ENCODE results near the gene ARID5B.
A peak's percentile ranks its signal among the peaks of the same experiment; 100 is the strongest.

Gene ARID5B

GRCh38 chr10:61904733-61905725 is 3.5 kb downstream of the ARID5B start:
- DNase-seq, result peak; percentile 72

- DNase-seq, result no peak
These were observed 4.5 kb downstream of the ARID5B start for GRCh38 chr10:61905837-61906561.

GRCh38 chr10:61906562-61906901 is 5.0 kb downstream of the ARID5B start:
- DNase-seq, result no peak

DNA sequence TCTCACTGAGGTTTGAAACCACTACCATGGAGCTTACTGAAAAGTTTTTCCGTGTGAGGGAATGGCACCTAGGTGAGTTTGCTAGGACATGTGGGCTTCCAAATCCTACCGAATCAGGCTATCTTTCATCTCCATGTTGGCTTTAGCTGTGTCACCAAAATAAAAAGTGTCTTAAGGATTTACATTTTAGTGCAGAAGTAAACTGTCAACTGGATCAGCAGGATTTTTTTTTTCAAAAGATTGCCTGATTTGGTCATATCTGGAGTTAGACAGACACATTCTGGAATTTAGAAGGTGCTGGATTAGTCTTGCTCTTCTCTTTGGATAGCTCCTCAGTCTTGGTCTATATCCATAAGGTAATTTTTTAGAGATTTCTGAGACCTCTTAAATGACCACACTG is 5.5 kb downstream of the ARID5B start:
- DNase-seq, result no peak

DNA sequence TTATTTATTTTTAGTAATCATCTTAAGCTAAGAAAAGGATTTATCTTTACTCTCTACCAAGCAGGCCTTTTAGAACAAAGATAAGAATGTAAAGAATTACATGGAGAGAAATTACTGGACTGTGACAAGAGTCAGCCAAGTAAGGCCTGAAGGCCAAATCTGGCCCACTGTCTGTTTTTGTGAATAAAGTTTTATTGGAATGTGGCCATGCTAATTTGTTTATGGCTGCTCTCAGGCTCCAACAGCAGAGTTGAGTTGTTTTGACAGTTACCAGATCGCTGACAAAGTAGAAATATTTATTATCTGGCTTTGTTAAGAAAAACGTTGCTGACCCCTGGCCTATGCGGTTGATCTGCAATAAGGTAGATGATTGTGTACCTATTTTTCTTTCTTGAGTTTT is 6.1 kb downstream of the ARID5B start:
- no peak for DNase-seq

DNA sequence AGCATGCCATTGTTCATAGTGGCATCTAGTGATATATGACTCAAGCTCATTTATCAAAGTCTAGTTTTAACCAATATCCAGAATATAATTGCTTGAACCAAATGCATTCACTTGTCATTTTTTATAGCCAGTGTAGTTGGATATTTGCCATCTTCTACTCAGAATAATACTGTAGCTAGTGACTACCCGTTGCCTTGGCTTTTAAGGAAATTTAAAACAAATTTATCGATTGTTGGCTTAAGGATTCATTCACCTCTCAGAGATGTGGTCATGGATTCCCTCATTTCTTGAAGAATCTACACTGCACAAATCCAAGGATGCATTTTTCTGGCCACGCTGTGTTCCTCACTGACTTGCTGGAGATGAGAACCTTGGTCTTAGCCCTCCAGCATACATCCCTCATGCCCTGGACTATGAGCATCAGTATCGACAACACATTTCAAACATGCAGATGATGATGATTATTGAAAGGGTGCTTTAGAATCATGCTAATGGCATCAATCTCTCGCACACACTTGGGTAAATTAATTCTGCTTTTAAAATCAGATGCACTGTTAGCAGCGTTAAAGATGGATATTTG is 8.8 kb downstream of the ARID5B start:
- no peak for DNase-seq

DNA sequence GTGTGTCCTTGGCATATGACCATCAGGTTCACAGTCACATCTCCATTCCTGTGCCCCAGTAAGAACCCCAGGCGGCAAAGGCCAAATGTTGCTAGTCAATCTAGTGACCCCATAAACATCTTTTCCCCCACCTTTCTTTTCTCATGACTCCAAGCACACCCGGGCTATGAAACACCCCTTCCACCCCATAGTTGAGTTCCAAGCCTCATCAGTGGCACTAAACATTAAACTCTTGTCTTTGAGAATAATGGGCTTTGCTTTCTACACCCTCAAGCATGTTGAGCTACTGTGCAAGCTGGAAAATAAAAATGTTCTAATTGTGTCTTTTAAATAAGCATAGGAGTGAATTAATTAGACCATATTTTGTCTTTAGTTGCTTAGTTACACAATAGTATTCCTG is 9.4 kb downstream of the ARID5B start:
- DNase-seq, result no peak

GRCh38 chr10:61911425-61911824 is 9.9 kb downstream of the ARID5B start:
- no peak for DNase-seq

GRCh38 chr10:61912981-61913380 is 11.5 kb downstream of the ARID5B start:
- no peak for DNase-seq

DNA sequence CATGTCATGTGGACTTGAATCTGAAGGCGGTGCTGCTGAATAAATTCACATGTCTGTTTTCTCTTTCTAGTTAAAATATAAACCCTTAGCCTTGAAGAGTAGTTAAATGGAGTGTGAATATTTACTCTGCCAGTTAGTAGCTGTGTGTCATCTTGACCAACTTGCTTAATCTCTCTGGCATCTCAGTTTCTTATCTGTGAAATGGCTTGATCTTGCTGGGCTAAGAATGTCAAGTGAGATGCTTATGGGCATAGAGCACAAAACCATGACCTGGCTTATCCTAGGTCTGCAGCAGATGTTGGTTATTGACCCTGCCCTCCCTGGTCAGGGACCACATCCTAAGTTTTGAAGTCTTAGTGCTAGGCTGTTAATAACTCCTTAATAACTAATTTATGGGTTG is 16.6 kb downstream of the ARID5B start:
- DNase-seq, result no peak

GRCh38 chr10:61918989-61919388 is 17.5 kb downstream of the ARID5B start:
- no peak for DNase-seq

GRCh38 chr10:61919646-61920215 is 18.2 kb downstream of the ARID5B start:
- no peak for DNase-seq

GRCh38 chr10:61921143-61921542 is 19.6 kb downstream of the ARID5B start:
- no peak for DNase-seq

DNA sequence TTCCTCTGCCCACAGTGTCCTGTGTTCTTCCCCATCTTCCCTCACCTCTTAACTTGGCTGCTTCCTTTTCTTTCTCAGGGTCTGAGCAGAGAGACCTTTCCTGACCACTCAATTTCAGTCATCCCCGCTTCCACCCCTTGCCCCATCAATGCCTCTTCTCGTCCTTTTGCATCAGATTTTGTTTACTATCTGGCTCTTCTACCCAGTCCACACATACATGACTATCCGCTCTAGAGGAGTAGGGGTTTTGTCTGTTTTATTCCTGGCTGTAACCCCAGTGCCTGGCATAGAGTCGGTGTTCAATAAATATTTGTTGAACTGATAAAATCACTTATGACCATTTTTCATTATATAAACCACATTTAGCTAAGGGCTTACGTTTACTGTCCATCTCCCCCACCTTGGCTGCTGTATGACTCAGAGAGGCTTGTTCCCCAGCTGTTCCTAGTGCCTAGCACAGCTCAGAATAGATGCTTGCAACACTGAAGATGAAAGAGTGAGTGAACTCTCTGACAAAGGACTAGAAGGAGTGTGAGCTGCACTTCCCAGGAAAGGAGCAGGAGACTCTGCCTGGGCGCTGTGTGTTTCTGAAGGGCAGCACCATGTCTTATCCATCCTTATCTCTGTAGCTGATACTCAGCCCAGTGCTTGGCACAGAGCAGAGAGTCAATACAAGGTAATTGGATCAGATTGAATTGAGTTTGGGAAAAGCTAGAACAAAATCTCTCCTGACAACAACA is 21.9 kb downstream of the ARID5B start:
- no peak for DNase-seq

- no peak for DNase-seq
These were observed 22.4 kb downstream of the ARID5B start for GRCh38 chr10:61923950-61924274.

GRCh38 chr10:61929555-61929954 is 28.1 kb downstream of the ARID5B start:
- DNase-seq, result no peak

DNA sequence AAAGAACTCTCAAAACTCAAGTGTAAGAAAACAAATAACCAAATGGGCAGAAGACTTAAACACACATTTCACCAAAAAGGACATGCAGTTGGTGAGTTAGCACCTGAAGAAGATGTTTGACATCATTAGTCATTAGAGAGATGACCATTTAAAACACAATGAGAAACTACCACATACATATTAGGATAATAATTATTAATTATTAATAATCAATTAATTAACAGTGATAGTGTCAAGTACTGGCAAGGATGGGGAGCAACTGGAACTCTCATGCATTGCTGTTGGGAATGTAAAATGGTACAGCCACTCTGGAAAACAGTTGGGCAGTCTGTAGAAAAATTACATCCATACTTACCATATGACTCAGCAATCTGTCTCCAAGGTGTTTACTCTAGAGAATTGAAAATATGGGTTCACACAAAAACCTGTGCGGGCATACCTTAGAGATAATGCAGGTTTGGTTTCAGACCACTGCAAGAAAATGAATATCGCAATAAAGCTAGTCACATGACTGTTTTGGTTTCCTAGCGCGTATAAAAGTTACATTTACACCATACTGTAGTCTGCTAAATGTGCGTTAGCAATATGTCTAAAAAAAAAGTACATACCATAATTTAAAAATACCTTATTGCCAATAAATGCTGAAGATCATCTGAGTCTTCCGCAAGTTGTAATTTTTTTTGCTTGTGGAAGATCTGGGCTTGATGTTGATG is 30.3 kb downstream of the ARID5B start:
- DNase-seq, result no peak

GRCh38 chr10:61933859-61934555 is 32.5 kb downstream of the ARID5B start:
- DNase-seq, result no peak

DNA sequence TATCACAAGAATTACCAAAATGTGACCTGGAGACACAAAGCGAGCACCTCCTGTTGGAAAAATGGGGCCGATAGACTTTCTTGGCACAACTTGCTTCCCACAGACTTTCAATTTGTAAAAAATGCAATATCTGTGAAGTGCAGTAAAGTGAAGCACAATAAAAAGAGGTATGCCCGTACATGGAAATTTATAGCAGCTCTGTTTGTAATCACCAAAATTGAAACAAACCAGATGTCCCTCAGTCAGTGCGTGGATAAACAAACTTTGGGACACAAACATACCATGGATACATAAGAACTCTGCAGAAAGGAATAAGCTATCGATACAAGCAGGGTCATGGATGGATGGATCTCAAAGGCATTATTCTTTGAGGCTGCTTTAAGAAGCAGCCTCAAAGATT is 33.6 kb downstream of the ARID5B start:
- DNase-seq, result no peak

DNA sequence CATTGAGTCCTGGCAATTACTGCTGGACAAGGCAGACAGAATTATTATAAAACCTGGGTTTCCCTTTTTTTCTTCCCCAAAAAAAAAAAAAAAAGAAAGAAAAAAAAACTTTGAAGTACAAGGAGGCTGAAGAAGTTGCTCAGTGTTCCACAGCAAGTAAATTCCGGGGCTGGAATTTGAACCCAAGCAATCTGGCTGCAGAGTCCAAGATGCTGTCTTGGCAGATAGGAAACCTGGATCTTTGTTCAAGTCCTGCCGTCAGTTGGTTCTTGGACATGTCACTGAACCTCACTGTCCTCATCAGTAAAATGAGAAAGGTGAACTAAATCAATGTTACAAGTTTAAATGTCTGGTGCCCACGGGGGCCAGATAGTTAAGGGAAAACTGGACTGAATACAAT is 35.3 kb downstream of the ARID5B start:
- no peak for DNase-seq

DNA sequence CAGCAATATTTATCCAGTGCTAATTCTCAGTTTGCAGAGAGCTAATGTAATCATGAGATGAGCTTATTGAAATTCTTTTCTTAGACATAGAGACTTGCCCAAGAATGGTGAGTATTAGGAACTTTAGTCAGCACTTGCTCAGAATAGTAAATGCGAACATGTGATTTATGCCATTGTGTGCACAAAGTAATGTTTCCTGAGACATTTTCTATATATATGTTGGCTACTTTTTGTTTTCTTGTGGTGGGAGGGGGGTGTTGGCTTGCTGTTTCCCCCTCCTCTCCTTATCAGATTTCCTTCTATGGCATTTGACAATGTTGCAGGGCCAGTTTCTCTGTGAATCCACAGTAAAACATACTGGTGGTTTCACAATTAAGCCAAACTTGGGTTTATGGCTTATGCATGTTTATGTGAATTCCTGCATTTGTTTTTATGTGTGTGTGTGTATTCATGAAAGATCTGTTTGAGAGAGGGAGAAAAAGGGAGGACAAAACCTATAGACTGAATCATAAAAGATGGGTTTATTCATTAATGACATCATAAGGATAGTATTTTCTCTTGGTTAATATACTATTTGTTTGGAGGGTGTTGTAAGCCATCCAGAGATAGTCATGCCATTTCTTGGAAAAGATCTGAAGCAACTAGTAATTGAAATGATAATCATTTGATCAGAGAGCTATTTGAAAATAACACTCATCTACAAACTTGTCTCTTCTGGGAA is 36.3 kb downstream of the ARID5B start:
- DNase-seq, result no peak

Data from CD4-positive, alpha-beta T cell treated with Interleukin-15 for 1 hour (primary cell).